Caco-2 (cell line): ENCODE results near the gene TRPV4. TPM values are rescaled to one million over a fixed set of nuclear protein-coding genes. Genes with fewer than 3 reads are reported as not detected.

Source experiments
- BruUV-seq: library from RNA; stranded (reverse); fragments of 400-500 nt; replicated peaks from 2 replicates; lab custom pipeline; 2021; lab: Mats Ljungman, UMichigan
- CTCF ChIA-PET: fragments of 300-600 bp; sonication (Branson Sonifier 250); formaldehyde crosslinking; loops from one replicate; lab custom pipeline; 2022; ENCODE audit warnings: antibody characterized with exemption; lab: Charles Lee
- POLR2A ChIA-PET: fragments of 300-600 bp; sonication (Branson Sonifier 250); formaldehyde crosslinking; loops from one replicate; lab custom pipeline; 2022; ENCODE audit warnings: antibody characterized with exemption; lab: Charles Lee
- DNase-seq, 2 experiments: peaks; one replicate each; pipeline versions ENCODE4 v3.0.0 to v3.0.0-alpha.2; 2020 to 2022
- H3K27me3 ChIP-seq: replicated peaks from 2 replicates; pipeline ENCODE4 v1.6.0; 2011; ENCODE audit warnings: low read length; ENCODE audit not compliant: control insufficient read depth, insufficient read depth
- H3K36me3 ChIP-seq: 2 replicates; pipeline ENCODE4 v1.5.1; 2011; ENCODE audit warnings: low read length; ENCODE audit not compliant: control insufficient read depth, insufficient read depth
- H3K4me1 ChIP-seq: fragments of 250-450 bp; sonication (Bioruptor Pico); 2 replicates; pipeline ENCODE4 v1.5.1; 2020; ENCODE audit warnings: mild to moderate bottlenecking
- H3K4me3 ChIP-seq: 2 replicates; pipeline ENCODE4 v1.5.1; 2011; ENCODE audit warnings: low read depth, mild to moderate bottlenecking, control low read depth, low read length
- H3K9me3 ChIP-seq: fragments of 250-450 bp; sonication (Bioruptor Pico); 2 replicates; pipeline ENCODE4 v1.5.1; 2020; ENCODE audit warnings: mild to moderate bottlenecking, moderate library complexity
- H3K27ac Mint-ChIP-seq: one replicate; pipeline ENCODE4 v1.8.0; 2022; ENCODE audit warnings: mixed read lengths; ENCODE audit not compliant: unreplicated experiment
- H3K27me3 Mint-ChIP-seq: one replicate; pipeline ENCODE4 v1.8.0; 2022; ENCODE audit warnings: mixed read lengths; ENCODE audit not compliant: insufficient read depth, unreplicated experiment
- H3K36me3 Mint-ChIP-seq: one replicate; pipeline ENCODE4 v1.8.0; 2022; ENCODE audit warnings: mild to moderate bottlenecking, mixed read lengths; ENCODE audit not compliant: insufficient read depth, unreplicated experiment
- H3K4me1 Mint-ChIP-seq: one replicate; pipeline ENCODE4 v1.8.0; 2022; ENCODE audit warnings: low read depth, mixed read lengths; ENCODE audit not compliant: unreplicated experiment
- H3K4me3 Mint-ChIP-seq: one replicate; pipeline ENCODE4 v1.8.0; 2022; ENCODE audit warnings: mild to moderate bottlenecking, moderate library complexity, mixed read lengths; ENCODE audit not compliant: unreplicated experiment
- H3K9me3 Mint-ChIP-seq: one replicate; pipeline ENCODE4 v1.8.0; 2022; ENCODE audit warnings: mixed read lengths; ENCODE audit not compliant: unreplicated experiment
- intact Hi-C: fragments of 100-400 bp; cut with micrococcal nuclease; formaldehyde crosslinking; loops from one replicate; pipeline ENCODE4 v1.10.0; 2022; ENCODE audit not compliant: unreplicated experiment
- total RNA-seq: library from RNA; stranded (reverse); gene quantifications from 2 replicates; pipeline ENCODE4 v1.2.3, GENCODE V29; 2022
- TF ChIP-seq, protein P1 (sequence below), 2 experiments: fragments of 200-600 bp in 1 of 2; IDR thresholded peaks; 1 replicate in 1 of 2; 2 replicates in 1 of 2; pipeline versions ENCODE4 v1.5.1 to v1.8.0; 2011 to 2022; ENCODE audit warnings: antibody characterized with exemption in 1 of 2, control low read depth in 1 of 2, inconsistent platforms in 1 of 2, low read depth in 1 of 2, low read length in 1 of 2, mild to moderate bottlenecking in 1 of 2, moderate library complexity in 1 of 2; ENCODE audit not compliant: insufficient read depth in 1 of 2, severe bottlenecking in 1 of 2, unreplicated experiment in 1 of 2

TRPV4 gene
- total RNA-seq, 1 experiment from 2014 or later = not detected

DNA sequence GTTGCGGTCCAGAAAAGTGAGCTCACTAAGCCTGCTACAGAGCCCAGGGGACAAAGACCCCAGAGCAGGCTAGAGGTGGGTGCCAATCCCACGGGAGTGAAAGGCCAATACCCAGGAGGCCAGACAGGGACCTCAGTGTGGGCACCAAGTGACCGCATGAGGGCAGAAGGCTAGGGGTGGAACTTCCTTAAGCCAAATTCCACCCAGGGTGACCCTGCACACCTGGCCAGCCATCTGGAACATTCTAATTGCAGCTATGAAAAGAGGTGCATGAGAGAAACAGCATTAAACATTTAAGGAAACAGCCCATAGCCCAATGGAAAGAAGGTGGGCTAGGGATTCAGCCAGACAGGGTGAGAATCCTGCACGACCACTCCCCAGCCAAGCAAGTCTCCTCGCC, 27.8 kb upstream of the TRPV4 start:
- Mint-ChIP-seq H3K4me1 (peaks cover 8% of the 10 kb centered on the region), H3K9me3 (no peaks in the 10 kb centered on the region), H3K27me3 (no peaks in the 10 kb centered on the region), H3K27ac (no peak overlapping the region), H3K36me3 (peaks cover 5% of the 10 kb centered on the region), H3K4me3 (no peak overlapping the region)
- Histone ChIP-seq H3K27me3 (no peaks in the 10 kb centered on the region), H3K9me3 (no peaks in the 10 kb centered on the region), H3K4me1 (peaks cover 15% of the 10 kb centered on the region), H3K4me3 (no peak overlapping the region), H3K36me3 (0 out of 2 replicates have a peak, but pooled peaks cover 1% of the 10 kb centered on the region)
- ChIA-PET POLR2A (no interaction called here), CTCF (no interaction called here)
- intact Hi-C loops = no loop called here
- BruUV-seq = no TSS peak
- no peak for DNase-seq
- TF ChIP-seq, protein P1, sequence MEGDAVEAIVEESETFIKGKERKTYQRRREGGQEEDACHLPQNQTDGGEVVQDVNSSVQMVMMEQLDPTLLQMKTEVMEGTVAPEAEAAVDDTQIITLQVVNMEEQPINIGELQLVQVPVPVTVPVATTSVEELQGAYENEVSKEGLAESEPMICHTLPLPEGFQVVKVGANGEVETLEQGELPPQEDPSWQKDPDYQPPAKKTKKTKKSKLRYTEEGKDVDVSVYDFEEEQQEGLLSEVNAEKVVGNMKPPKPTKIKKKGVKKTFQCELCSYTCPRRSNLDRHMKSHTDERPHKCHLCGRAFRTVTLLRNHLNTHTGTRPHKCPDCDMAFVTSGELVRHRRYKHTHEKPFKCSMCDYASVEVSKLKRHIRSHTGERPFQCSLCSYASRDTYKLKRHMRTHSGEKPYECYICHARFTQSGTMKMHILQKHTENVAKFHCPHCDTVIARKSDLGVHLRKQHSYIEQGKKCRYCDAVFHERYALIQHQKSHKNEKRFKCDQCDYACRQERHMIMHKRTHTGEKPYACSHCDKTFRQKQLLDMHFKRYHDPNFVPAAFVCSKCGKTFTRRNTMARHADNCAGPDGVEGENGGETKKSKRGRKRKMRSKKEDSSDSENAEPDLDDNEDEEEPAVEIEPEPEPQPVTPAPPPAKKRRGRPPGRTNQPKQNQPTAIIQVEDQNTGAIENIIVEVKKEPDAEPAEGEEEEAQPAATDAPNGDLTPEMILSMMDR (IDR thresholded peaks at IDR 0.05; ENCODE audit: insufficient read depth in 1 of 2, low read depth in 1 of 2, low read length in 1 of 2, severe bottlenecking in 1 of 2, unreplicated experiment in 1 of 2) = no peak

DNA sequence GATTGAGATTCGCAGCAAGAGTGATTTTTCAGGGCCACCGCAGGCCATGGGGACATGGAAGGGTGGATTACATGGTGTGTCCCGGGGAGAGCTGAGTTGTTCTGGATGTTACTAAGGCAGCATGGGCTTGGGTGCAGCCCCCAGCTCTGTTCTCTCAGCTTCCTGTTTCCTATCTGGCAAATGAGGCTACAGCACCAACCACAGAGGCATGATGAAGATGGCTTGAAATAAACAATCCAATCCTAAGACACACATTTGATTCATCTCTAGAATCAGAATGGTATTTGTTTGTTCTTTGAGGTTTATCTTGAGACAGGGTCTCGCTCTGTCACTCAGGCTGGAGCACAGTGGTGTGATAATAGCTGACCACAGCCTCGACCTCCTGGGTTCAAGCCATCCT, 25.6 kb upstream of the TRPV4 start:
- Histone ChIP-seq H3K36me3 (0 out of 2 replicates have a peak, but pooled peaks cover 1% of the 10 kb centered on the region), H3K4me3 (no peak overlapping the region), H3K9me3 (no peaks in the 10 kb centered on the region), H3K4me1 (no peaks in the 10 kb centered on the region), H3K27me3 (no peaks in the 10 kb centered on the region)
- H3K4me1 Mint-ChIP-seq = no peaks in the 10 kb centered on the region
- BruUV-seq = no TSS peak
- DNase-seq = no peak
- ChIA-PET POLR2A (no interaction called here), CTCF (interaction anchor here (0.8 kb wide), 1 partner anchor 13 kb away, joined by 3 read pairs; no protein-coding TSS in a partner anchor)
- no peaks in the 10 kb centered on the region for H3K9me3 Mint-ChIP-seq
- H3K27ac Mint-ChIP-seq = no peak overlapping the region
- no peaks in the 10 kb centered on the region for H3K27me3 Mint-ChIP-seq
- H3K36me3 Mint-ChIP-seq = peaks cover 5% of the 10 kb centered on the region
- no peak overlapping the region for H3K4me3 Mint-ChIP-seq
- intact Hi-C loops = no loop called here
- TF ChIP-seq, protein P1 (IDR thresholded peaks at IDR 0.05; ENCODE audit: insufficient read depth in 1 of 2, low read depth in 1 of 2, low read length in 1 of 2, severe bottlenecking in 1 of 2, unreplicated experiment in 1 of 2) = no peak

DNA sequence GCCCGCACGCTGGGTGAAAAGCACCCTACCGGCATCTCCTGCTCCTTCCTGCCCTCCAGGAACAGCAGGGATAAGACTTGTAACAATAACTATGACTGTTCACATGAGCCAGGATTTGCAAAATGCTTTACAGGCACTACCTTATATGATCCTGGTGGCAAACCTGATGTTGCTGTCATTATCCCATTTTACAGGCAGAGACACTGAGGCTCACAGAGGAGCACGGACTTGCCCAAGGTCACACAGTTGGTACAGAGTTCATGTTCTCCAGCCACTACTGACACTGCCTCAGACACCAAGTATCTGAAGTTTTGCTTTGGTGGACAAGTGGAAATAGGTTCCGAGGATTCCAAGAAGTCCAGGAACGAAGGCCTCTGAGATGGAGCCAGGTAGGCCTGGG, 24.5 kb upstream of the TRPV4 start:
- no peaks in the 10 kb centered on the region for H3K4me1 Mint-ChIP-seq
- no peaks in the 10 kb centered on the region for H3K9me3 ChIP-seq
- intact Hi-C loops = no loop called here
- no peak for DNase-seq
- no peak overlapping the region for H3K27ac Mint-ChIP-seq
- ChIA-PET CTCF (no interaction called here), POLR2A (no interaction called here)
- H3K27me3 Mint-ChIP-seq = no peaks in the 10 kb centered on the region
- H3K36me3 Mint-ChIP-seq = peaks cover 5% of the 10 kb centered on the region
- H3K27me3 ChIP-seq = no peaks in the 10 kb centered on the region
- no peak overlapping the region for H3K4me3 Mint-ChIP-seq
- H3K9me3 Mint-ChIP-seq = no peaks in the 10 kb centered on the region
- H3K4me1 ChIP-seq = no peaks in the 10 kb centered on the region
- no peak overlapping the region for H3K4me3 ChIP-seq
- TF ChIP-seq, protein P1 (IDR thresholded peaks at IDR 0.05; ENCODE audit: insufficient read depth in 1 of 2, low read depth in 1 of 2, low read length in 1 of 2, severe bottlenecking in 1 of 2, unreplicated experiment in 1 of 2) = no peak
- BruUV-seq = no TSS peak
- 0 out of 2 replicates have a peak, but pooled peaks cover 1% of the 10 kb centered on the region for H3K36me3 ChIP-seq
